HCT116 (cell line): ENCODE data around the gene MUC20.

ENCODE experiments used
- CTCF ChIP-seq, 3 experiments: fragments of 200-600 bp in 1 of 3; sonication (generic) in 1 of 3; IDR thresholded peaks in 2 of 3; conservative IDR thresholded peaks in 1 of 3; 2 replicates each; pipeline ENCODE4 v1.5.1; 2012 to 2017; ENCODE audit warnings: low read depth in 2 of 3, low read length in 2 of 3, antibody characterized with exemption in 1 of 3, borderline replicate concordance in 1 of 3, control low read depth in 1 of 3, mild to moderate bottlenecking in 1 of 3, mixed read lengths in 1 of 3, mixed run types in 1 of 3, moderate library complexity in 1 of 3; ENCODE audit not compliant: insufficient read depth in 1 of 3
- POLR2A ChIP-seq: IDR thresholded peaks from 2 replicates; pipeline ENCODE4 v1.7.0; 2011; ENCODE audit warnings: borderline replicate concordance; ENCODE audit not compliant: insufficient read depth, insufficient read length; ENCODE audit errors: extremely low read depth
- YY1 ChIP-seq: IDR thresholded peaks from 2 replicates; pipeline ENCODE4 v1.6.1; 2011; ENCODE audit warnings: low read length, low read depth, moderate library complexity, mild to moderate bottlenecking; ENCODE audit not compliant: insufficient replicate concordance; ENCODE audit errors: extremely low read depth

GRCh38 chr3:195770081-195770840, 49.5 kb downstream of the MUC20 start:
- TF ChIP-seq CTCF (IDR thresholded peaks at IDR 0.05 in 2 of 3, conservative IDR thresholded peaks at IDR 0.05 in 1 of 3; ENCODE audit: borderline replicate concordance in 1 of 3, insufficient read depth in 1 of 3, low read depth in 2 of 3, low read length in 2 of 3) (no peak), POLR2A (no peak), YY1 (no peak)
